ENCODE results near the gene PLD4.
"Not testable (repeated sequence)": the region's sequence is repeated elsewhere in the genome, so short reads cannot be mapped to it uniquely, and the experiment has no call there.

Gene PLD4

DNA sequence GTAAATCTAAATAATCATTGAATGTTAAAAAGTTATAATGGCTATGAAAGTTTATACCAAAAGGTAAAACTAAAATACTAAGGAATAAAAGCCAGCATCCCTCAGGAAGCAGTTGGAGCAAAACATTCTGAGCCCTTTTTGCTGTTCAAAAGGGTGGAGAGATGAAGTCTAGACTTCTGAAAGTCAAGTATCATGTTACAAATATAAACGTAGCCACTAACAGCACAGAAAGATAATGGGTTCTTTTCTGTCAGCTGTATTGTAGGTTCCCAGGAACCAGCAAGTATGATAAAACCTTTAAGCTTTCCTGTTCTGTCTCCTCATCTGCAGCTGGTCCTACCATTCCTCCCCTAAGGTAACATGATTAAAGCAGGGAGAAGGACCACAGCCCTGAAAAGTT, 16.4 kb upstream of the PLD4 start:
- TF ChIP-seq CTCF (IDR thresholded peaks at IDR 0.05; ENCODE audit: extremely low read depth, missing control alignments) = no peak
- no peak for DNase-seq (ENCODE audit: low spot score)

- DNase-seq (ENCODE audit: low spot score) = no peak
- TF ChIP-seq CTCF (IDR thresholded peaks at IDR 0.05; ENCODE audit: extremely low read depth, missing control alignments) = no peak
Measured at GRCh38 chr14:104912053-104912452, 12.6 kb upstream of the PLD4 start.

- no peak for DNase-seq (ENCODE audit: low spot score)
- no peak for TF ChIP-seq CTCF (IDR thresholded peaks at IDR 0.05; ENCODE audit: extremely low read depth, missing control alignments)
Measured at GRCh38 chr14:104913435-104913834, 11.2 kb upstream of the PLD4 start.

DNA sequence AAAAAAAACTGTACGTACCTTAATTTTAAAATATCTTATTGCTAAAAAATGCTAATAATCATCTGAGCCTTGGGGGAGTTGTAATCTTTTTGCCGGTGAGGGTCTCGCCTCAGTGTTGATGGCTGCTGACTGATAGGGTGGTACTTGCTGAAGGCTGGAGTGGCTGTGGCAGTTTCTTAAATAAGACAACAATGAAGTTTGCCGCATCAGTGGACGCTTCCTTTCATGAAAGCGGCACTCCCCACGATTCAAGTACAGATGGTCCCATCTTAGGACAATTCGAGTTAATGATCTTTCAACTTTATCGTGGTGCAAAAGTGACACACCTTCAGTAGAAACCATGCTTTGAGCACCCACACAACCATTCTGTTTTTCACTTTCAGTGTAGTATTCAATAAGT, 7.6 kb upstream of the PLD4 start:
- DNase-seq (ENCODE audit: low spot score) = no peak

DNA sequence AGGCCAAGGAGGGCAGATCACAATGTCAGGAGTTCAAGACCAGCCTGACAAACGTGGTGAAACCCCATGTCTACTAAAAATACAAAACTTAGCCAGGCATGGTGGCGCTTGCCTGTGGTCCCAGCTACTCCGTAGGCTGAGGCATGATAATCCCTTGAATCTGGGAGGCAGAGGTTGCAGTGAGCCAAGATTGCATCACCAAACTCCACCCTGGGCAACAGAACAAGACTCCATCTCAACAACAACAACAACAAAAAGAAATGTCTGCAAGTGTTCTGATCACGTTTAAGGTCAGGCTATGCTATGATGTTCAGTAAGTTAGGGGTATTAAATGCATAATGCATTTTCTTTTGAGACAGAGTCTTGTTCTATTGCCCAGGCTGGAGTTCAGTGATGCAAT, 6.7 kb upstream of the PLD4 start:
- no peak for DNase-seq (ENCODE audit: low spot score)
- TF ChIP-seq CTCF (IDR thresholded peaks at IDR 0.05; ENCODE audit: extremely low read depth, missing control alignments) = no peak

More for the DNA sequence above, 7.6 kb upstream of the PLD4 start:
- no peak for TF ChIP-seq CTCF (IDR thresholded peaks at IDR 0.05; ENCODE audit: extremely low read depth, missing control alignments)

GRCh38 chr14:104919152-104919992, 5.3 kb upstream of the PLD4 start:
- DNase-seq (ENCODE audit: low spot score) = not testable (repeated sequence)

GRCh38 chr14:104919993-104920315, 4.7 kb upstream of the PLD4 start:
- no peak for DNase-seq (ENCODE audit: low spot score)
- TF ChIP-seq CTCF (IDR thresholded peaks at IDR 0.05; ENCODE audit: extremely low read depth, missing control alignments) = no peak

Data from GM20000 (cell line).